Loucy (cell line): Measurements from ENCODE around the gene PRR18.

Experiments used
- H2AFZ ChIP-seq: fragments of 200-600 bp; sonication (generic); 2 replicates; pipeline ENCODE4 v1.6.0; 2016; ENCODE audit warnings: antibody characterized with exemption, mild to moderate bottlenecking, low read length, moderate library complexity
- H3F3A ChIP-seq: fragments of 200-600 bp; 2 replicates; pipeline ENCODE4 v1.6.0; 2016; ENCODE audit warnings: antibody characterized with exemption, low read depth, mild to moderate bottlenecking
- H3K27me3 ChIP-seq: fragments of 200-600 bp; sonication (generic); 2 replicates; pipeline ENCODE4 v1.6.1; 2014; ENCODE audit warnings: low read length, mild to moderate bottlenecking; ENCODE audit not compliant: insufficient read depth, poor library complexity, severe bottlenecking
- H3K36me3 ChIP-seq: fragments of 200-600 bp; sonication (generic); 2 replicates; pipeline ENCODE4 v1.6.1; 2016; ENCODE audit warnings: low read length; ENCODE audit not compliant: insufficient read depth
- H3K4me1 ChIP-seq: fragments of 200-600 bp; sonication (generic); 2 replicates; pipeline ENCODE4 v1.5.1; 2014; ENCODE audit warnings: low read length, mild to moderate bottlenecking; ENCODE audit not compliant: insufficient read depth, poor library complexity, severe bottlenecking
- H3K4me2 ChIP-seq: fragments of 200-600 bp; sonication (generic); 2 replicates; pipeline ENCODE4 v1.6.0; 2014; ENCODE audit warnings: antibody characterized with exemption, low read length, low read depth, mild to moderate bottlenecking; ENCODE audit not compliant: poor library complexity, severe bottlenecking
- H3K4me3 ChIP-seq: fragments of 200-600 bp; sonication (generic); 2 replicates; pipeline ENCODE4 v1.5.1; 2014; ENCODE audit warnings: low read length, mild to moderate bottlenecking, mixed read lengths; ENCODE audit not compliant: poor library complexity, severe bottlenecking
- H3K79me2 ChIP-seq: fragments of 200-600 bp; sonication (generic); 2 replicates; pipeline ENCODE4 v1.6.1; 2014; ENCODE audit warnings: low read length; ENCODE audit not compliant: insufficient read depth
- H3K9ac ChIP-seq: fragments of 200-600 bp; sonication (generic); 2 replicates; pipeline ENCODE4 v1.6.0; 2014; ENCODE audit warnings: mild to moderate bottlenecking, low read depth, low read length, moderate library complexity; ENCODE audit not compliant: poor library complexity, severe bottlenecking
- H3K9me2 ChIP-seq: fragments of 200-600 bp; sonication (generic); replicated peaks from 2 replicates; pipeline ENCODE4 v1.6.1; 2016; ENCODE audit warnings: low read depth, low read length, mixed read lengths
- H3K9me3 ChIP-seq: fragments of 200-600 bp; sonication (generic); 2 replicates; pipeline ENCODE4 v1.6.1; 2014; ENCODE audit warnings: mild to moderate bottlenecking, antibody characterized with exemption, low read length, low read depth; ENCODE audit not compliant: insufficient read depth
- H4K20me1 ChIP-seq: fragments of 200-600 bp; sonication (generic); 2 replicates; pipeline ENCODE4 v1.6.0; 2014; ENCODE audit warnings: antibody characterized with exemption, low read length, mild to moderate bottlenecking; ENCODE audit not compliant: insufficient read depth, poor library complexity, severe bottlenecking
- EZH2phosphoT487 ChIP-seq: fragments of 200-600 bp; IDR thresholded peaks from 2 replicates; pipeline ENCODE4 v1.6.1; 2018; ENCODE audit warnings: antibody characterized with exemption, mild to moderate bottlenecking, moderate library complexity, borderline replicate concordance
- TF ChIP-seq, protein P1 (sequence below): fragments of 200-600 bp; sonication (generic); conservative IDR thresholded peaks from 2 replicates; pipeline ENCODE4 v1.5.1; 2014; ENCODE audit warnings: mild to moderate bottlenecking, antibody characterized with exemption, low read length

The PRR18 gene

GRCh38 chr6:166343150-166343487, 34.9 kb upstream of the PRR18 start:
- TF ChIP-seq EZH2phosphoT487, result no peak
- TF ChIP-seq, protein P1, sequence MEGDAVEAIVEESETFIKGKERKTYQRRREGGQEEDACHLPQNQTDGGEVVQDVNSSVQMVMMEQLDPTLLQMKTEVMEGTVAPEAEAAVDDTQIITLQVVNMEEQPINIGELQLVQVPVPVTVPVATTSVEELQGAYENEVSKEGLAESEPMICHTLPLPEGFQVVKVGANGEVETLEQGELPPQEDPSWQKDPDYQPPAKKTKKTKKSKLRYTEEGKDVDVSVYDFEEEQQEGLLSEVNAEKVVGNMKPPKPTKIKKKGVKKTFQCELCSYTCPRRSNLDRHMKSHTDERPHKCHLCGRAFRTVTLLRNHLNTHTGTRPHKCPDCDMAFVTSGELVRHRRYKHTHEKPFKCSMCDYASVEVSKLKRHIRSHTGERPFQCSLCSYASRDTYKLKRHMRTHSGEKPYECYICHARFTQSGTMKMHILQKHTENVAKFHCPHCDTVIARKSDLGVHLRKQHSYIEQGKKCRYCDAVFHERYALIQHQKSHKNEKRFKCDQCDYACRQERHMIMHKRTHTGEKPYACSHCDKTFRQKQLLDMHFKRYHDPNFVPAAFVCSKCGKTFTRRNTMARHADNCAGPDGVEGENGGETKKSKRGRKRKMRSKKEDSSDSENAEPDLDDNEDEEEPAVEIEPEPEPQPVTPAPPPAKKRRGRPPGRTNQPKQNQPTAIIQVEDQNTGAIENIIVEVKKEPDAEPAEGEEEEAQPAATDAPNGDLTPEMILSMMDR, result no peak
- Histone ChIP-seq H3K79me2 (peaks cover 46% of the 10 kb centered on the region), H2AFZ (no peak overlapping the region; the same call in 1 of the 2 replicates), H3K9me2 (no peaks in the 10 kb centered on the region), H3K4me3 (peak overlapping the region; percentile 98), H3K27me3 (no peaks in the 10 kb centered on the region), H3F3A (no peaks in the 10 kb centered on the region), H3K4me1 (peaks cover 41% of the 10 kb centered on the region), H3K9me3 (no peaks in the 10 kb centered on the region), H3K36me3 (no peaks in the 10 kb centered on the region), H3K9ac (peak overlapping the region; percentile 99), H3K4me2 (peak overlapping the region; percentile 84), H4K20me1 (peaks cover 36% of the 10 kb centered on the region)

DNA sequence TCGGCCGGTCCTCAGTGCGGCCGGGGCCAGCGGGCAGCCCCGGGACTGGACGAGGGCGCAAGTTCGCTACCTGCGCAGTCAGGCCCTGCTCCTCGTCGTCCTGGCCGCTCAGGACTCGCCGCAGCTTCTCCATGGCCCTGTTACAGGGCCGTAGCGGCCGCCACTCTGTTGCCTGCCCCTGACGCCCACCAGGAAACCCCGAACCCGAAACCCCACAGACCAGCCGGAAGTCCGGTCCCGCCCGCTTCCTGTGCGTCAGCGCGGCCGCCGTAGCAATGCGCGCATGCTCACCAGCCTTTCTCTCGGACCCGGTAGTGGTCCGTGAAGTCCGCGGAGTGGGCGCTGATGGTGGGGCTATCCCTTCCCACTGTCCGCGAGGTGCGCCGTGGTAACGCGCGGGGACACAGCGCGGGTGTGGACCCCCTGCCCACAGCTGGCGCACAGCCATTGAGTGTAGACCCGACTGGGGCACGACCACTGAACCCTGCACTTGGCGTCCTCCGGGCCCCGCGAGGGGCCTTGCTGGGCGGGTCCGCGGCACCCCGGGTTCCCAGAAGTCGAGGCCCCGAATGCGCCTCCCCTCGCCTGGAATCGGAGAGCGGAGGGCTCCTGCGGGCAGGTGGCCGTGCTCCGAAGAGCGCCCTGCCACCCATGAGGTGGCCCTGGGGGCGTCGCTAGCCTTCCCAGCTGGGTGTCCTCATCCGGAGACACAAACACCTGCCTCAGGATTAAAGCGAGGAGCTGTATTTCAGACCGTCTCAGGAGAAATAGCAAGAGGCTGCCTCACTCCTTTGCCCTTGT, 34.4 kb upstream of the PRR18 start, which contains the start of gene SFT2D1:
SFT2D1 (minus strand) TSS at position 197 of the 801 bp plus-strand sequence; CDS start at position 133, 64 bp downstream.
- Histone ChIP-seq H3K4me3 (peak within 1 kb of the TSS; percentile 98), H3K79me2 (peaks cover 52% of the 10 kb centered on the region), H3K4me2 (peak within 1 kb of the TSS; percentile 84), H3K36me3 (no peaks in the 10 kb centered on the region), H3K9me2 (no peaks in the 10 kb centered on the region), H4K20me1 (peaks cover 40% of the 10 kb centered on the region), H3K4me1 (peaks cover 47% of the 10 kb centered on the region), H3K9ac (peak within 1 kb of the TSS; percentile 99), H3K27me3 (no peaks in the 10 kb centered on the region), H3K9me3 (no peaks in the 10 kb centered on the region), H3F3A (no peaks in the 10 kb centered on the region), H2AFZ (peak within 1 kb of the TSS; percentile 93)
- no peak for TF ChIP-seq EZH2phosphoT487
- TF ChIP-seq, protein P1, result no peak

GRCh38 chr6:166341977-166342348, 33.8 kb upstream of the PRR18 start:
- no peaks in the 10 kb centered on the region for H3K36me3 ChIP-seq
- peak overlapping the region; percentile 84 for H3K4me2 ChIP-seq
- no peak for TF ChIP-seq EZH2phosphoT487
- TF ChIP-seq, protein P1, result no peak
- H3K27me3 ChIP-seq, result no peaks in the 10 kb centered on the region
- peaks cover 52% of the 10 kb centered on the region for H3K4me1 ChIP-seq
- H4K20me1 ChIP-seq, result peaks cover 46% of the 10 kb centered on the region
- peak overlapping the region; percentile 98 for H3K4me3 ChIP-seq
- H3K9me2 ChIP-seq, result no peaks in the 10 kb centered on the region
- no peak overlapping the region for H2AFZ ChIP-seq
- peaks cover 58% of the 10 kb centered on the region for H3K79me2 ChIP-seq
- H3F3A ChIP-seq, result no peaks in the 10 kb centered on the region
- no peaks in the 10 kb centered on the region for H3K9me3 ChIP-seq
- H3K9ac ChIP-seq, result peak overlapping the region; percentile 99
